Progenitor cell of endocrine pancreas (in vitro differentiated cells): ENCODE measurements around the gene CYP2B6. TPM values are rescaled to one million over a fixed set of nuclear protein-coding genes. Genes with fewer than 3 reads are reported as not detected.
"Not testable (repeated sequence)": the region's sequence is repeated elsewhere in the genome, so short reads cannot be mapped to it uniquely, and the experiment has no call there.

Experiments
- DNase-seq: peaks from one replicate; pipeline ENCODE4 v3.0.0; 2021; ENCODE audit warnings: low spot score; ENCODE audit not compliant: unreplicated experiment
- H3K27ac Mint-ChIP-seq: 2 replicates; pipeline ENCODE4 v1.8.0; 2021; ENCODE audit warnings: mild to moderate bottlenecking, moderate library complexity, mixed read lengths
- H3K27me3 Mint-ChIP-seq: 2 replicates; pipeline ENCODE4 v1.8.0; 2021; ENCODE audit warnings: mixed read lengths
- H3K36me3 Mint-ChIP-seq: 2 replicates; pipeline ENCODE4 v1.8.0; 2022; ENCODE audit warnings: mixed read lengths; ENCODE audit not compliant: insufficient read depth
- H3K4me1 Mint-ChIP-seq: 2 replicates; pipeline ENCODE4 v1.8.0; 2021; ENCODE audit warnings: low read depth, mixed read lengths
- H3K4me3 Mint-ChIP-seq: 2 replicates; pipeline ENCODE4 v1.8.0; 2021; ENCODE audit warnings: low read depth, mild to moderate bottlenecking, moderate library complexity, mixed read lengths
- H3K9me3 Mint-ChIP-seq: 2 replicates; pipeline ENCODE4 v1.8.0; 2021; ENCODE audit warnings: low read depth, mixed read lengths
- total RNA-seq: library from RNA; stranded (reverse); gene quantifications from 2 replicates; pipeline ENCODE4 v1.2.1, GENCODE V29; 2021
- TF ChIP-seq, protein P1 (sequence below): fragments of 200-600 bp; sonication (generic); IDR thresholded peaks from one replicate; pipeline ENCODE4 v1.5.0; 2021; ENCODE audit warnings: antibody characterized with exemption, mild to moderate bottlenecking; ENCODE audit not compliant: unreplicated experiment

The CYP2B6 gene
- total RNA-seq, 1 donor from 2014 or later: 2.0 TPM

DNA sequence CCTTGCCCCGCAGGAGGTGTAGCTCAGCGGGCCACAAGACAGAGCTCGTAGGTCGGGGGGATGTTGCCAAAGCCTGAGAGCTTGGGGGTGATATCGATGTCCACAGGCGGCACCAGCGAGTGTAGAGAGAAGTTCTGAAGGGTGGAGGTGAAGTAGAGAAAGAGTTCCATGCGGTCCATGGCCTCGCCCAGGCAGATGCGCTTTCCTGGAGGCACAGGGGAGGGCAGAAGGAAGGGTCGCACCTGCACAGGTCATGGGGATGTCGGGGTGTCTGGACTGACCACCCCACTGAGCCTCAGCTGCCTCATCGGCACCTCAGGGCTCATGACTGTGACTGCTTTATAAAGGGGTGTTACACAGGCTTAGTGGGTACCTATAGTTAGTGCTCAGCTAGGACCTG lies 59.3 kb downstream of the CYP2B6 start:
- H3K36me3 Mint-ChIP-seq: no peaks in the 10 kb centered on the region
- H3K9me3 Mint-ChIP-seq: no peaks in the 10 kb centered on the region
- H3K4me1 Mint-ChIP-seq: no peaks in the 10 kb centered on the region
- H3K27ac Mint-ChIP-seq: no peak overlapping the region
- DNase-seq: no peak
- no peak overlapping the region for H3K4me3 Mint-ChIP-seq
- H3K27me3 Mint-ChIP-seq: peaks cover 37% of the 10 kb centered on the region
- TF ChIP-seq, protein P1, sequence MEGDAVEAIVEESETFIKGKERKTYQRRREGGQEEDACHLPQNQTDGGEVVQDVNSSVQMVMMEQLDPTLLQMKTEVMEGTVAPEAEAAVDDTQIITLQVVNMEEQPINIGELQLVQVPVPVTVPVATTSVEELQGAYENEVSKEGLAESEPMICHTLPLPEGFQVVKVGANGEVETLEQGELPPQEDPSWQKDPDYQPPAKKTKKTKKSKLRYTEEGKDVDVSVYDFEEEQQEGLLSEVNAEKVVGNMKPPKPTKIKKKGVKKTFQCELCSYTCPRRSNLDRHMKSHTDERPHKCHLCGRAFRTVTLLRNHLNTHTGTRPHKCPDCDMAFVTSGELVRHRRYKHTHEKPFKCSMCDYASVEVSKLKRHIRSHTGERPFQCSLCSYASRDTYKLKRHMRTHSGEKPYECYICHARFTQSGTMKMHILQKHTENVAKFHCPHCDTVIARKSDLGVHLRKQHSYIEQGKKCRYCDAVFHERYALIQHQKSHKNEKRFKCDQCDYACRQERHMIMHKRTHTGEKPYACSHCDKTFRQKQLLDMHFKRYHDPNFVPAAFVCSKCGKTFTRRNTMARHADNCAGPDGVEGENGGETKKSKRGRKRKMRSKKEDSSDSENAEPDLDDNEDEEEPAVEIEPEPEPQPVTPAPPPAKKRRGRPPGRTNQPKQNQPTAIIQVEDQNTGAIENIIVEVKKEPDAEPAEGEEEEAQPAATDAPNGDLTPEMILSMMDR: no peak

GRCh38 chr19:41052162-41052561 lies 61.1 kb downstream of the CYP2B6 start:
- H3K27me3 Mint-ChIP-seq: peaks cover 43% of the 10 kb centered on the region
- not testable (repeated sequence) for H3K27ac Mint-ChIP-seq, DNase-seq, H3K36me3 Mint-ChIP-seq, H3K4me1 Mint-ChIP-seq, H3K9me3 Mint-ChIP-seq, H3K4me3 Mint-ChIP-seq

- H3K27ac Mint-ChIP-seq, DNase-seq, H3K9me3 Mint-ChIP-seq, H3K36me3 Mint-ChIP-seq, H3K4me3 Mint-ChIP-seq, H3K4me1 Mint-ChIP-seq: not testable (repeated sequence)
- H3K27me3 Mint-ChIP-seq: peaks cover 46% of the 10 kb centered on the region
Observed at GRCh38 chr19:41053331-41053730, 62.2 kb downstream of the CYP2B6 start.

GRCh38 chr19:41064974-41065569 lies 74.0 kb downstream of the CYP2B6 start:
- no peak overlapping the region for H3K4me3 Mint-ChIP-seq
- H3K36me3 Mint-ChIP-seq: no peaks in the 10 kb centered on the region
- no peak overlapping the region for H3K27ac Mint-ChIP-seq
- H3K4me1 Mint-ChIP-seq: no peaks in the 10 kb centered on the region
- TF ChIP-seq, protein P1: no peak
- no peak for DNase-seq
- peaks cover 45% of the 10 kb centered on the region for H3K27me3 Mint-ChIP-seq
- H3K9me3 Mint-ChIP-seq: no peaks in the 10 kb centered on the region

Other genes with a start within 250 kb of the CYP2B6 start
- 21.1 and 22.5 TPM in 2 replicates for gene ACTMAP, start 240.8 kb upstream of the CYP2B6 start, total RNA-seq
- 111 and 126 TPM in 2 replicates for gene SNRPA, start 240.1 kb upstream of the CYP2B6 start, total RNA-seq
- gene MIA, start 215.8 kb upstream of the CYP2B6 start, total RNA-seq: 4.6 and 8.5 TPM in 2 replicates
- 20.7 and 21.5 TPM in 2 replicates for gene RAB4B, start 213.0 kb upstream of the CYP2B6 start, total RNA-seq
- gene EGLN2, start 192.1 kb upstream of the CYP2B6 start, total RNA-seq: 107 and 110 TPM in 2 replicates
- not detected in 2 replicates for gene CYP2A6, start 140.8 kb upstream of the CYP2B6 start, total RNA-seq
- not detected in 2 replicates for gene CYP2A7, start 109.1 kb upstream of the CYP2B6 start, total RNA-seq
- 0.17 TPM in 1 of 2 replicates, not detected in the other for gene CYP2A13, start 97.2 kb downstream of the CYP2B6 start, total RNA-seq
- gene CYP2F1, start 123.2 kb downstream of the CYP2B6 start, total RNA-seq: not detected in 2 replicates
- gene CYP2S1, start 201.9 kb downstream of the CYP2B6 start, total RNA-seq: 4.0 and 5.8 TPM in 2 replicates
- gene AXL, start 227.9 kb downstream of the CYP2B6 start, total RNA-seq: 14.8 and 15.7 TPM in 2 replicates